Testis (tissue), 3 donors: ENCODE results near the gene UPK2. TPM values are rescaled to one million over a fixed set of nuclear protein-coding genes. Genes with fewer than 3 reads are reported as not detected.

ENCODE experiments used
- DNase-seq: peaks from one replicate; pipeline ENCODE4 v3.0.0-alpha.2; 2019
- H3K27ac ChIP-seq, 2 donors: fragments of 200-600 bp; sonication (generic); one replicate each; pipeline ENCODE4 v1.5.1; 2019
- H3K27me3 ChIP-seq: fragments of 200-600 bp; sonication (generic); one replicate; pipeline ENCODE4 v1.5.1; 2019
- H3K36me3 ChIP-seq: fragments of 200-600 bp; sonication (generic); one replicate; pipeline ENCODE4 v1.5.1; 2017; ENCODE audit warnings: low read depth; ENCODE audit errors: missing control alignments
- H3K4me1 ChIP-seq: fragments of 200-600 bp; sonication (generic); one replicate; pipeline ENCODE4 v1.5.1; 2019
- H3K4me3 ChIP-seq, 2 donors: fragments of 200-600 bp; sonication (generic); one replicate each; pipeline ENCODE4 v1.5.1; 2017 to 2019
- H3K9me3 ChIP-seq: fragments of 200-600 bp; sonication (generic); one replicate; pipeline ENCODE4 v1.5.1; 2017
- POLR2A ChIP-seq: fragments of 450-650 bp; IDR thresholded peaks from one replicate; pipeline ENCODE4 v1.6.1; 2017; ENCODE audit warnings: antibody characterized with exemption, mild to moderate bottlenecking, moderate library complexity
- WGBS, 2 donors: methylation state at CpG; one replicate each; pipeline ENCODE4 v1.1.5; 2018; 5-methylcytosine and 5-hydroxymethylcytosine counted together
- intact Hi-C: fragments of 100-400 bp; cut with DNase I; formaldehyde crosslinking; loops from one replicate; pipeline ENCODE4 v1.15.1; 2023; ENCODE audit warnings: low total_unique reads
- polyA plus RNA-seq: library from polyadenylated mRNA; stranded (reverse); fragments of 350-450 nt; fragmentation: Illumina TruSeq; extraction: RNeasy Lipid Tissue Mini Kit (QIAGEN cat#74804); gene quantifications from one replicate; pipeline ENCODE4 v1.2.3, GENCODE V29; 2014; ENCODE audit warnings: low read depth, low replicate concordance; ENCODE audit not compliant: insufficient read depth
- total RNA-seq, 2 donors: library from RNA; depleted of rRNA; stranded (reverse); fragments of >200 nt; gene quantifications; one replicate each; pipeline ENCODE4 v1.2.3, GENCODE V29; 2016
- TF ChIP-seq, protein P1 (sequence below), 3 experiments: fragments of 450-650 bp in 2 of 3; fragments of 200-600 bp in 1 of 3; sonication (generic) in 1 of 3; IDR thresholded peaks; one replicate each; pipeline ENCODE4 v1.5.1; 2016 to 2019; ENCODE audit warnings: antibody characterized with exemption in 3 of 3, mild to moderate bottlenecking in 2 of 3, moderate library complexity in 1 of 3

The UPK2 gene
- total and polyA plus RNA-seq, 3 donors from 2014 or later, result 0.50 to 0.68 TPM; not detected in 1

DNA sequence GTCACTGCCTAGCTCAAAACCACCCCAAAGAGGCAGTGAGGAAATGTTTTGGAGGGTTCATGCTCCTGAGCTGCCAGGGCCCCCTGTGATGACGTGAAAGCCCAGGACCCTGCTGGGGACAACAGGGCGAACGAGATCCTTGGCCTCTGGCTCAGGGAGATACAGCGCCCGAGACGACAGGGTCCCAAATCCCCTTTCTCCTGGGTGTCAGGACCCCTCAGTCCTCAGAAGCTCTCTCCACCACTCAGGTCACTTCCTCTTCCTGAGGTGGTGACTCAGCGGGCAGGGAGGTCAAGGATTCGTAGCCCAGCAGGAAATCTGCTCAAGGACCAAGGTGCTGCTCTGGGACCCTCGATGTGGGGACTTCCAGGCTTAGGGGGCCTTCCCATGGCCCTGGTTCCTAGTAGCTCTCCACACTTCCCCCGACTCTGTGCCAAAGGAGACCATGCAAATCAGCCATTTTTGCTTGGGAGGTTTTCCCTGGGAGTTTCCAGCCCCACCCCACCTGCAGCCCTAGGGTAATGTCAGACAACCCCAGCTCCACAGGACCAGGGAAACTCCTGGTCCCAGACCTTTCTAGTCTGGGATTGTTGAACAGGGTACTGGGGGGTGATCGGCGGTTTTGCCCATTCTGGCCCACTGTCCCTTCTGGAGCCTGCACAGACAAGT is 43.2 kb upstream of the UPK2 start:
- peak overlapping the region; percentile 83 to 94 for H3K27ac ChIP-seq
- no peaks in the 10 kb centered on the region for H3K9me3 ChIP-seq
- no peaks in the 10 kb centered on the region for H3K36me3 ChIP-seq
- TF ChIP-seq, protein P1, sequence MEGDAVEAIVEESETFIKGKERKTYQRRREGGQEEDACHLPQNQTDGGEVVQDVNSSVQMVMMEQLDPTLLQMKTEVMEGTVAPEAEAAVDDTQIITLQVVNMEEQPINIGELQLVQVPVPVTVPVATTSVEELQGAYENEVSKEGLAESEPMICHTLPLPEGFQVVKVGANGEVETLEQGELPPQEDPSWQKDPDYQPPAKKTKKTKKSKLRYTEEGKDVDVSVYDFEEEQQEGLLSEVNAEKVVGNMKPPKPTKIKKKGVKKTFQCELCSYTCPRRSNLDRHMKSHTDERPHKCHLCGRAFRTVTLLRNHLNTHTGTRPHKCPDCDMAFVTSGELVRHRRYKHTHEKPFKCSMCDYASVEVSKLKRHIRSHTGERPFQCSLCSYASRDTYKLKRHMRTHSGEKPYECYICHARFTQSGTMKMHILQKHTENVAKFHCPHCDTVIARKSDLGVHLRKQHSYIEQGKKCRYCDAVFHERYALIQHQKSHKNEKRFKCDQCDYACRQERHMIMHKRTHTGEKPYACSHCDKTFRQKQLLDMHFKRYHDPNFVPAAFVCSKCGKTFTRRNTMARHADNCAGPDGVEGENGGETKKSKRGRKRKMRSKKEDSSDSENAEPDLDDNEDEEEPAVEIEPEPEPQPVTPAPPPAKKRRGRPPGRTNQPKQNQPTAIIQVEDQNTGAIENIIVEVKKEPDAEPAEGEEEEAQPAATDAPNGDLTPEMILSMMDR (IDR thresholded peaks at IDR 0.05), result no peak
- no peak for TF ChIP-seq POLR2A
- no peaks in the 10 kb centered on the region for H3K27me3 ChIP-seq
- peaks cover 100% of the 10 kb centered on the region for H3K4me1 ChIP-seq
- no peak overlapping the region for H3K4me3 ChIP-seq
- DNase-seq, result no peak
- intact Hi-C loops, result no loop called here
- WGBS, 2 donors, result 33 to 67% methylated on average over 3 to 12 of the region's 12 CpGs

DNA sequence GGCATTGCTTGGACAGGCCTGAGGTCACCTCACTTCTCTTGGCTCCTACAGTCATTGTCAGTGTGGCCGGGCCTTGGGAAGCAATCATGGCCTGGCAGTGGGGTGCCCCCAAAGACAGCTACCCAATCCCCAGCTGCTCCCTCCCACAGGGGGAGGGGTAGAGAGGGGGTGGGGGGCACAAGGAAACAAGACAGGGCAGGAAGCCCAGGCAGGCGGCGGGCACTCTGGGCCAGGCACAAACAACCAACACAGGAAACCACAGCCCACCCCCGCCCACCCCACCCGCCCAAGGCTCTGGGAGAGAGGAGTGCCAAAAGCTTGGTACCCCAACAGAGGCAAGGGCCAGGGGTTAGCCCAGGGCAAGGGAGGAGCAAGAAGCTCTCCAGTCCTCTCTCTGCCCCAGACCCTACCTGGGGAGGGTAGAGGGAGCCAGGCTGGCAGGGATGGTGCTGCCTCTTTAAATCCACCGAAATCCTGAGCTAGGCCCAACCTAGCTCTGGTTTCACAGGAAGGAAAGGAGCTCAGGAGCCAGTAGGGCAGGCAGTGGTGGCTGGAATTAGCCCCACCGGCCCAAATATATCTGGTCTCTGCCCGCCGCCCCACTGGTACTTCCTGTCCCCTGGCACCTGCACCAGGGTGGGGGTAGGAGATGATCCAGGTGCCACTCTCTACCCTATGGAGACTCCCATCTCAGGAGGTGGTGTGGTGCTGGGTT is 42.5 kb upstream of the UPK2 start:
- H3K4me1 ChIP-seq, result peaks cover 100% of the 10 kb centered on the region
- H3K27me3 ChIP-seq, result no peaks in the 10 kb centered on the region
- 51 to 60% methylated on average over 4 to 9 of the region's 9 CpGs for WGBS, 2 donors
- no peak overlapping the region for H3K4me3 ChIP-seq
- no peaks in the 10 kb centered on the region for H3K36me3 ChIP-seq
- intact Hi-C loops, result no loop called here
- no peak for TF ChIP-seq POLR2A
- TF ChIP-seq, protein P1 (IDR thresholded peaks at IDR 0.05), result no peak
- H3K9me3 ChIP-seq, result no peaks in the 10 kb centered on the region
- no peak for DNase-seq
- peak overlapping the region; percentile 83 to 94 for H3K27ac ChIP-seq

DNA sequence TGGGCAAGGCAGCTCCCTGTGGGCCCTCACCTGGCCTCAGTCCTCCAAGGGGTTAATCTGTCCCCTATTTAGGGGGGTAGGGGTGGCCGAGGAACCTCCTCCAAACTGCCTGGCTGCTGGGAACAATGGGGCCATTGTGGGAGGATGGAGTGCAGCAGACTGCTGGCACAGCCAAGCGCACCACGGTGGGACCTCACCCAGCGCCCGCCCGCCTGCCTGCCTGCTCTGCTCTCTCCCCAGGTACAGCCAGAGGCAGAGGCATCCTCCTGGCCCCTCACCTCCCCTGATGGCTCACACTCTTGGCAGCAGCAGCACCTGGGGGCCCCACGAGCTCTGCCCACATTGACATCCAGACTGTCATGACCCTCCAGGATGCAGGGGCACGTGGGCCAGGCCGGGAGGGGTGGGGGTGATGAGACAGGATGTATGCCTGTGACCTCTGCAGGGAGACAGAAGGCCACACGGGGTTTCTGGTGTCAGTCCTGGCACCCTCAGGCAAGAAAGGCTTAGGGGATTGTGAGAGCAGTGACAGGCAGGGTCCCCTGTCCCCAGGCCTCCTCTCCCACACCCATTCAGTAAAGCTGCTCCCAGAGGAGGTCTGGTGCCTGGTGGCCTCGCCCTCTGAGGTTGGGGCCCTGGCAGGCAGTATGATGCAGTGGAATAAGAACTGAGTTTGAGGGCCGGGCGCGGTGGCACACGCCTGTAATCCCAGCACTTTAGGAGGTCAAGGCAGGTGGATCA is 41.8 kb upstream of the UPK2 start:
- Histone ChIP-seq H3K4me3 (no peak overlapping the region), H3K4me1 (peaks cover 99% of the 10 kb centered on the region), H3K9me3 (no peaks in the 10 kb centered on the region), H3K27me3 (no peaks in the 10 kb centered on the region), H3K36me3 (no peaks in the 10 kb centered on the region), H3K27ac (peak overlapping the region; percentile 83 to 94)
- peak; percentile 75 for DNase-seq
- no peak for TF ChIP-seq POLR2A
- TF ChIP-seq, protein P1 (IDR thresholded peaks at IDR 0.05), result no peak
- intact Hi-C loops, result no loop called here
- 43 to 80% methylated on average over 5 to 15 of the region's 15 CpGs for WGBS, 2 donors

DNA sequence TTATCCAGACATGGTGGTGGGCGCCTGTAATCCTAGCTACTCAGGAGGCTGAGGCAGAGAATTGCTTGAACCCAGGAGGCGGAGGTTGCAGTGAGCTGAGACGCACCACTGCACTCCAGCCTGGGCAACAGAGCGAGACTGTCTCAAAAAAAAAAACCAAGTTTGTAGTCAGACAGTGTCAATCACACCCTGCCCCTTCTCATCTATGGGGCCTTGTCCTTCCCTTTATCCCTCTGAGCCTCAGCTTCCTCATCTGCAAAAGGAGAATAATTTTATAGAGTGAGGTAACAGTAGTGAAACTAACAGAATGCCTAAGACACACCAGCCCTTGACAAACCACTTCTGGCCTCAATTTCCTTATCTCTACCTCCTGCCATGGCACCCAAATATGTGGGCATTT is 41.1 kb upstream of the UPK2 start:
- TF ChIP-seq POLR2A, result no peak
- TF ChIP-seq, protein P1 (IDR thresholded peaks at IDR 0.05), result no peak
- Histone ChIP-seq H3K27ac (peak overlapping the region; percentile 83 to 94), H3K4me1 (peaks cover 99% of the 10 kb centered on the region), H3K9me3 (no peaks in the 10 kb centered on the region), H3K36me3 (no peaks in the 10 kb centered on the region), H3K4me3 (no peak overlapping the region), H3K27me3 (no peaks in the 10 kb centered on the region)
- DNase-seq, result no peak
- 79 to 89% methylated on average over 4 of the region's 4 CpGs for WGBS, 2 donors
- intact Hi-C loops, result no loop called here
